GM13977 (cell line): ENCODE results near the gene RSRC1.
A peak's percentile ranks its signal among the peaks of the same experiment; 100 is the strongest.
"Not testable (repeated sequence)": the region's sequence is repeated elsewhere in the genome, so short reads cannot be mapped to it uniquely, and the experiment has no call there.

Source experiments
- DNase-seq: peaks from one replicate; pipeline ENCODE4 v3.0.0; 2012; ENCODE audit warnings: low spot score
- CTCF ChIP-seq: IDR thresholded peaks from 2 replicates; pipeline ENCODE4 v1.5.1; 2012; ENCODE audit warnings: mild to moderate bottlenecking, control low read depth; ENCODE audit not compliant: insufficient read depth; ENCODE audit errors: extremely low read depth, missing control alignments
- in situ Hi-C: fragments of 300-500 bp; cut with MboI; formaldehyde crosslinking; loops from one replicate; pipeline ENCODE4 v1.12.0; 2022; ENCODE audit warnings: low sequenced_read_pairs, low pct_unique_long_range_greater_than_20kb, mixed read lengths, inconsistent platforms; ENCODE audit not compliant: unreplicated experiment

Gene RSRC1, protein sequence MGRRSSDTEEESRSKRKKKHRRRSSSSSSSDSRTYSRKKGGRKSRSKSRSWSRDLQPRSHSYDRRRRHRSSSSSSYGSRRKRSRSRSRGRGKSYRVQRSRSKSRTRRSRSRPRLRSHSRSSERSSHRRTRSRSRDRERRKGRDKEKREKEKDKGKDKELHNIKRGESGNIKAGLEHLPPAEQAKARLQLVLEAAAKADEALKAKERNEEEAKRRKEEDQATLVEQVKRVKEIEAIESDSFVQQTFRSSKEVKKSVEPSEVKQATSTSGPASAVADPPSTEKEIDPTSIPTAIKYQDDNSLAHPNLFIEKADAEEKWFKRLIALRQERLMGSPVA

DNA sequence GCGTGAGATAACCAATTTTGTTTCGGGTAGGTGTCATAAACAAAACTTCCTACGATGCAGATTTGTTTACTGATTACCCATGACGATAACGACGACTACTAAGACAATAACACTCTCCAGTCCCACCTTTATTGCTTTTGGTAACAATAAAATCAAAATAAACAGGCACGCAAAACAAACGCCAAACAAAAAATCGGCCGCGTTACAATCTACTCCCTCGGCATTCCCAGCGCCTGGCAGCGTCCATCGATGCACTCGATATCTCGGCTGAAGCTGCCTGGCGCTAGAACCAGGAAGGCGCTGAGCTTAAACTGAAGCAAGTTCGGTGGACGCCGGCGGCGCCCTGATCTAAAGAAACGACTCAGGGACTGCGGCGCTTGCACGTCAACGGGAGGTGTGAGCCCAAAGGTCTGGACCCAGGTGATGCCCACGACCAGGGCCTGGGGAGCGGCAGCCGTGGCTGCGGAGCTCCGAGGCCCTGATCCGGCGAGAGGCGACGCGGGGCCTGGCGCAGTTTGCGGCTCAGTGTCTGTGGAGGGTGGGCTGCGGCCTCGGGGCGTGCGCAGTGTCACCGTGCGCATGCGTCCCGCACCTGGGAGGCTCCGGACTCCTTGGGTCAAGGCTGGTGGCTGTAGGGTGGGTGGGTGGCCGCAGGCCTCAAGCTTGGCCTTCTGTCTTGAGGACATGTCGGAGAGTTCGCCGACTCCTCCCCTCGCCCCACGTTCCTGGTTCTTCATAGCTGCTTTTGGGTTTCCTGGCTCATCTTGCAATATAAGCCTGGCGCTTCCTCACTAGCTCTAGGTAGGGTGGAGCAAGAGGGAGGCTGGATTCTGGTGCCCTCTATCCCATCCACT, at the start of gene RSRC1:
TSS of gene RSRC1 (plus strand) at position 286 of the 854 bp plus-strand sequence. CDS start 12,016 bp downstream, outside the sequence.
- DNase-seq, result peak; percentile 82
- peak; percentile 8 for TF ChIP-seq CTCF
- in situ Hi-C loops, result loop anchor here (25.0 kb wide), 2 partner anchors 202 to 302 kb away; no protein-coding TSS in a partner anchor

DNA sequence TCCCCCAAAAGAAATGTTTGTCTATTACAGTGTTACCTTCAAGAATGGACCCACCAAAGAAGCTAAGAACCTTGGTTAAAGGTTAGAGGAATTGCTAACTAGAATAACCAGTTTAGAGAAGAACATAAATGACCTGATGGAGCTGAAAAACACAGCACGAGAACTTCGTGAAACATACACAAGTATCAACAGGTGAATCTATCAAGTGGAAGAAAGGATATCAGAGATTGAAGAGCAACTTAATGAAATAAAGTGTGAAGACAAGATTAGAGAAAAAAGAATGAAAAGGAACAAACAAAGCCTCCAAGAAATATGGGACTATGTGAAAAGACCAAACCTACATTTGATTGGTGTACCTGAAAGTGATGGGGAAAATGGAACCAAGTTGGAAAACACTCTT, 44.3 kb upstream of the RSRC1 start:
- in situ Hi-C loops, DNase-seq: not testable (repeated sequence)

GRCh38 chr3:158072790-158073189, 37.1 kb upstream of the RSRC1 start:
- in situ Hi-C loops, result no loop called here
- TF ChIP-seq CTCF, result no peak

GRCh38 chr3:158074591-158074990, 35.3 kb upstream of the RSRC1 start:
- in situ Hi-C loops, result no loop called here
- no peak for TF ChIP-seq CTCF
- no peak for DNase-seq

More at GRCh38 chr3:158072790-158073189, 37.1 kb upstream of the RSRC1 start:
- no peak for DNase-seq

GRCh38 chr3:158079599-158079998, 30.3 kb upstream of the RSRC1 start:
- DNase-seq, result no peak
- TF ChIP-seq CTCF, result no peak
- in situ Hi-C loops, result no loop called here

GRCh38 chr3:158084651-158085050, 25.2 kb upstream of the RSRC1 start:
- TF ChIP-seq CTCF, result no peak
- no peak for DNase-seq
- in situ Hi-C loops, result no loop called here

DNA sequence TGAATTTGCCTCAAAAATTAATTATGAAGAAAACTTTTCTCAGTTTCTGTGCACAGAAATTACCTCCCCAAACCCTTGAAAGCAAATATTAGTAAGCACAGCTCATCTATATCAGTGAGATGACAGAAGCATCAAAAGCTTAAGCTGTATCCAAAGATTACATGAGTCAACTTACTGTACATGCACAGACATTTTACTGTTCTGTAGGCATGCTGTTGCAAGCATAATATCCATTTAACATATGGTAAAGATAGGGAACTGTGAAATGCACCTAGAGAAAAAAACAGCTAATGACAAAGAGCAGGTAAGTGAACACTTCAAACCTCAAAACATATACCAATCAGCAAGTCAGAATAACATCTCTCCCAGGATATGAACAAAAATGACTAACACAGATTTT, 24.5 kb upstream of the RSRC1 start:
- in situ Hi-C loops, result no loop called here
- no peak for TF ChIP-seq CTCF
- DNase-seq, result no peak
